Body of pancreas (tissue), 4 donors: Measurements from ENCODE around the gene MFSD11. TPM values are rescaled to one million over a fixed set of nuclear protein-coding genes. Genes with fewer than 3 reads are reported as not detected.

ENCODE experiments used
- ATAC-seq: fragments of 150-250 bp; one replicate; pipeline ENCODE4 v1.9.1; 2016
- DNase-seq, 4 donors: peaks; one replicate each; pipeline ENCODE4 v3.0.0-alpha.2; 2019
- H3K27ac ChIP-seq, 4 donors: fragments of 200-600 bp; sonication (generic); 1 replicate in 3 of 4; 2 replicates in 1 of 4; pipeline versions ENCODE4 v1.5.1 to v1.6.1; 2016 to 2019; ENCODE audit warnings: mild to moderate bottlenecking in 1 of 4, mixed read lengths in 1 of 4, moderate library complexity in 1 of 4
- H3K27me3 ChIP-seq, 2 donors: fragments of 200-600 bp; sonication (generic); one replicate each; pipeline ENCODE4 v1.6.0; 2016; ENCODE audit warnings: mild to moderate bottlenecking in 1 of 2
- H3K36me3 ChIP-seq, 2 donors: fragments of 200-600 bp; sonication (generic); replicated peaks in 1 of 2; 2 replicates each; pipeline ENCODE4 v1.5.1; 2016; ENCODE audit warnings: low read depth in 2 of 2; ENCODE audit not compliant: insufficient read depth in 1 of 2
- H3K4me1 ChIP-seq: fragments of 200-600 bp; sonication (generic); one replicate; pipeline ENCODE4 v1.6.0; 2016
- H3K4me3 ChIP-seq, 2 donors: fragments of 200-600 bp; sonication (generic); 1 replicate in 1 of 2; 2 replicates in 1 of 2; pipeline ENCODE4 v1.5.1; 2016 to 2019
- H3K9me3 ChIP-seq, 3 donors: fragments of 200-600 bp; sonication (generic); 1 replicate in 2 of 3; 2 replicates in 1 of 3; pipeline ENCODE4 v1.5.1; 2016
- POLR2A ChIP-seq, 3 donors: fragments of 450-650 bp; IDR thresholded peaks; one replicate each; pipeline ENCODE4 v1.6.1; 2016; ENCODE audit warnings: antibody characterized with exemption in 3 of 3, mild to moderate bottlenecking in 2 of 3
- WGBS, 2 donors: methylation state at CpG; one replicate each; pipeline ENCODE4 v1.1.5; 2017; 5-methylcytosine and 5-hydroxymethylcytosine counted together
- intact Hi-C: fragments of 100-400 bp; cut with DNase I; formaldehyde crosslinking; loops from one replicate; pipeline ENCODE4 v1.15.1; 2023
- microRNA counts, 2 donors: library from miRNA; unstranded; fragments of <30 nt; microRNA quantifications; one replicate each; lab custom pipeline; 2017
- microRNA-seq, 2 donors: library from miRNA; unstranded; fragments of <30 nt; microRNA quantifications; one replicate each; pipeline ENCODE4, GENCODE V29; 2016; ENCODE audit warnings: borderline number of aligned reads in 2 of 2, borderline replicate concordance in 2 of 2
- small RNA-seq: library from RNA; depleted of rRNA; stranded (forward); fragments of <200 nt; gene quantifications from one replicate; pipeline ENCODE3, GENCODE V24; 2016
- total RNA-seq, 2 donors: library from RNA; depleted of rRNA; stranded (reverse); fragments of >200 nt; gene quantifications; one replicate each; pipeline ENCODE4 v1.1.0, GENCODE V29; 2016
- TF ChIP-seq, protein P1 (sequence below), 7 experiments: fragments of 450-650 bp in 4 of 7; fragments of 200-600 bp in 3 of 7; sonication (generic) in 3 of 7; IDR thresholded peaks; one replicate each; pipeline ENCODE4 v1.5.1; 2016 to 2019; ENCODE audit warnings: antibody characterized with exemption in 7 of 7

MFSD11 gene
- total RNA-seq, 2 donors from 2014 or later: 7.6 to 16.6 TPM

DNA sequence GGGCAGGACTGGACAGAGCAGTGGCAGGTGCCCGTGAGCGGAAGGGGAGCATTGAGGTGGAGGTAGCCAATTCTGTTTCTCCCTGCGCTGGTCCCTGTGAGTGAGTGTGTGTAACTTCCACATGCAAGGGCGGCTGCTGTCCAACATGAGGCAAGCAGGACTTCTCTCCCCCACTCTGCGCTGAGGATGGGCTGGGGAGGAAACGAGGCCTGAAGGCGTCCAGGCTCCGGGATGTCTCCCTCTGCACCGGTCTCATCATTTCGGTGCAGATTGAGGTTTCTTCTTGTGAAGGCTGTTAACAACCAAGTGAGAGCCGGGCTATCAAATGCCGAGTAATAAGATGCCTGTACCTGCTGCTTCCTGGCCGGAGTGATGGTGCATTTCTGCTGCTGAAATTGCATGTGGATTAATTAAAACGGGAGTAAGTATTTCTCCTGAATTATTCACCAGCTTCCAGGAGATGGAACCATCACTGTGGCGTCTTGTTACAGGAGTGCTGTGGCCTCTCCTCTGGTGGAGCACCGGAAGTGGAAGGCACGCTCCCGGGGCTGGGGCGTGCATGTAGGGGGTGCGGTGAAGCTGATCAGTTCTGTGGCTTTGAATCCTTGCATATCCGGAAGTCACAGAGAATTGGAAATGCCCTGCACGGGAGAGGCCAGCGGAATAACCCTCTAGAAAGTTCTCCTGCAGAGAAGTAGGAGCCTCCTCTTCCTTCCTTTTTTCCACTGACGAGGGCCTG lies 88.6 kb downstream of the MFSD11 start:
- no peak for DNase-seq
- no peak for ATAC-seq
- H3K36me3 ChIP-seq: no peaks in the 10 kb centered on the region
- no peaks in the 10 kb centered on the region for H3K9me3 ChIP-seq
- TF ChIP-seq POLR2A (IDR thresholded peaks at IDR 0.05): no peak
- TF ChIP-seq, protein P1, sequence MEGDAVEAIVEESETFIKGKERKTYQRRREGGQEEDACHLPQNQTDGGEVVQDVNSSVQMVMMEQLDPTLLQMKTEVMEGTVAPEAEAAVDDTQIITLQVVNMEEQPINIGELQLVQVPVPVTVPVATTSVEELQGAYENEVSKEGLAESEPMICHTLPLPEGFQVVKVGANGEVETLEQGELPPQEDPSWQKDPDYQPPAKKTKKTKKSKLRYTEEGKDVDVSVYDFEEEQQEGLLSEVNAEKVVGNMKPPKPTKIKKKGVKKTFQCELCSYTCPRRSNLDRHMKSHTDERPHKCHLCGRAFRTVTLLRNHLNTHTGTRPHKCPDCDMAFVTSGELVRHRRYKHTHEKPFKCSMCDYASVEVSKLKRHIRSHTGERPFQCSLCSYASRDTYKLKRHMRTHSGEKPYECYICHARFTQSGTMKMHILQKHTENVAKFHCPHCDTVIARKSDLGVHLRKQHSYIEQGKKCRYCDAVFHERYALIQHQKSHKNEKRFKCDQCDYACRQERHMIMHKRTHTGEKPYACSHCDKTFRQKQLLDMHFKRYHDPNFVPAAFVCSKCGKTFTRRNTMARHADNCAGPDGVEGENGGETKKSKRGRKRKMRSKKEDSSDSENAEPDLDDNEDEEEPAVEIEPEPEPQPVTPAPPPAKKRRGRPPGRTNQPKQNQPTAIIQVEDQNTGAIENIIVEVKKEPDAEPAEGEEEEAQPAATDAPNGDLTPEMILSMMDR (IDR thresholded peaks at IDR 0.05): no peak
- intact Hi-C loops: no loop called here
- no peak overlapping the region for H3K4me3 ChIP-seq
- H3K27me3 ChIP-seq: no peaks in the 10 kb centered on the region
- no peaks in the 10 kb centered on the region for H3K4me1 ChIP-seq
- WGBS, 2 donors: 49 to 52% methylated on average over 7 to 24 of the region's 24 CpGs
- no peak overlapping the region for H3K27ac ChIP-seq

- no peaks in the 10 kb centered on the region for H3K27me3 ChIP-seq
- H3K27ac ChIP-seq: no peak overlapping the region
- 72 to 79% methylated on average over 11 to 12 of the region's 14 CpGs for WGBS, 2 donors
- TF ChIP-seq, protein P1 (IDR thresholded peaks at IDR 0.05): no peak
- no peak for TF ChIP-seq POLR2A (IDR thresholded peaks at IDR 0.05)
- no peak overlapping the region for H3K4me3 ChIP-seq
- no peak for ATAC-seq
- DNase-seq: no peak
- intact Hi-C loops: no loop called here
- H3K9me3 ChIP-seq: no peaks in the 10 kb centered on the region
- no peaks in the 10 kb centered on the region for H3K36me3 ChIP-seq
- no peaks in the 10 kb centered on the region for H3K4me1 ChIP-seq
These were observed 89.8 kb downstream of the MFSD11 start for GRCh38 chr17:76827736-76828135.

MicroRNAs within 50 kb of the gene (microRNA counts, 767-probe panel; counts per million panel counts)
- microRNA hsa-miR-636 (lab: Ali Mortazavi, UCI): 0 to 736 counts per million in 2 donors

Small RNAs within 50 kb of the gene (microRNA-seq; reads per million reads assigned to microRNA genes)
- 0 to 0.47 reads per million in 2 donors for gene MIR636

Small RNAs within 50 kb of the gene (small RNA-seq; reads per million reads assigned to genes)
- gene AC005837.3 (not detected), gene RF02271 (not detected), gene RNU6-97P (not detected), gene RNY4P36 (not detected)

Other genes starting within 250 kb of the MFSD11 start
- gene RHBDF2, start 236.7 kb upstream of the MFSD11 start, total RNA-seq: 10 to 100 TPM; 23.1 to 48.1 TPM
- gene CYGB, start 200.4 kb upstream of the MFSD11 start, total RNA-seq: 10 to 100 TPM in 1 of 2 donors, 1 to 10 TPM in 1; 9.6 to 21.1 TPM
- gene PRCD, start 198.1 kb upstream of the MFSD11 start, total RNA-seq: 1 to 10 TPM in 1 of 2 donors, under 1 TPM in 1; 0.52 to 4.6 TPM
- 10 to 100 TPM in 1 of 2 donors, 1 to 10 TPM in 1; 6.9 to 10.1 TPM for gene ST6GALNAC2, start 152.3 kb upstream of the MFSD11 start, total RNA-seq
- 10 to 100 TPM in 1 of 2 donors, 1 to 10 TPM in 1; 9.3 to 13.5 TPM for gene ST6GALNAC1, start 94.4 kb upstream of the MFSD11 start, total RNA-seq
- 10 to 100 TPM; 71.9 to 87.4 TPM for gene MXRA7, start 27.2 kb upstream of the MFSD11 start, total RNA-seq
- 10 to 100 TPM; 15.2 to 20.0 TPM for gene JMJD6, start 11.5 kb upstream of the MFSD11 start, total RNA-seq
- 10 to 100 TPM; 25.9 to 44.2 TPM for gene METTL23, start 11.3 kb upstream of the MFSD11 start, total RNA-seq
- gene SRSF2, start 788 bp upstream of the MFSD11 start, total RNA-seq: 100 to 1,000 TPM; 258 to 301 TPM
- gene MGAT5B, start 130.3 kb downstream of the MFSD11 start, total RNA-seq: 1 to 10 TPM in 1 of 2 donors, not detected in 1; 3.6 TPM